K562 (cell line): ENCODE results near the gene RNF103. TPM values are rescaled to one million over a fixed set of nuclear protein-coding genes. Genes with fewer than 3 reads are reported as not detected.

ENCODE experiments used
- ATAC-seq: fragments of 200-7000 bp; cut with Tn5 transposase; 3 replicates; pipeline ENCODE4 v1.9.1; 2020; ENCODE audit warnings: moderate library complexity
- Bru-seq: library from RNA; stranded (reverse); fragments of 400-500 nt; gene quantifications from one replicate; lab custom pipeline; 2021; lab: Mats Ljungman, UMichigan
- BruChase-seq, 2 experiments: library from RNA; stranded (reverse); fragments of 400-500 nt; gene quantifications; one replicate each; lab custom pipeline; 2021; lab: Mats Ljungman, UMichigan
- BruUV-seq: library from RNA; stranded (reverse); fragments of 400-500 nt; replicated peaks from 2 replicates; lab custom pipeline; 2021; lab: Mats Ljungman, UMichigan
- CTCF ChIA-PET: fragments of 300-600 bp; formaldehyde crosslinking; extraction: SDS; loops from one replicate; lab custom pipeline; 2021; ENCODE audit warnings: low intra/inter-chr PET ratio; lab: Yijun Ruan, JAX
- POLR2A ChIA-PET: fragments of 300-600, 350-650 bp; sonication (Branson Sonifier 250); formaldehyde crosslinking; extraction: SDS; loops from one replicate; lab custom pipeline; 2021; ENCODE audit warnings: antibody characterized with exemption, inconsistent platforms; lab: Yijun Ruan, JAX
- DNase-seq, 4 experiments: peaks; one replicate each; pipeline versions ENCODE4 v3.0.0 to v3.0.0-alpha.2; 2011 to 2018; ENCODE audit warnings: low spot score in 3 of 4, mixed read lengths in 3 of 4; ENCODE audit errors: extremely low read depth in 1 of 4
- FAIRE-seq: peaks from 2 replicates; lab custom pipeline; 2011; peaks lifted over from hg19 to GRCh38; lab: Jason Lieb, UNC
- H2AFZ ChIP-seq: 2 replicates; pipeline ENCODE4 v1.6.0; 2011; ENCODE audit warnings: low read depth, low read length, control low read depth, inconsistent platforms
- H3K27ac ChIP-seq: fragments of 200-600 bp; 3 replicates; pipeline ENCODE4 v1.8.0; 2011; ENCODE audit warnings: low read depth, mild to moderate bottlenecking, control low read depth, inconsistent platforms, low read length, moderate library complexity, mixed read lengths; ENCODE audit errors: extremely low read depth
- H3K27me3 ChIP-seq, 2 experiments: fragments of 300-600 bp in 1 of 2; 2 replicates in 1 of 2; 3 replicates in 1 of 2; pipeline versions ENCODE4 v1.6.0 to v1.8.0; 2011; ENCODE audit warnings: inconsistent platforms in 2 of 2, low read length in 2 of 2, mild to moderate bottlenecking in 1 of 2, mixed read lengths in 1 of 2, moderate library complexity in 1 of 2; ENCODE audit not compliant: control insufficient read depth in 2 of 2, insufficient read depth in 2 of 2
- H3K36me3 ChIP-seq: fragments of 300-600 bp; 3 replicates; pipeline ENCODE4 v1.8.0; 2011; ENCODE audit warnings: mild to moderate bottlenecking, low read length, inconsistent platforms; ENCODE audit not compliant: control insufficient read depth, insufficient read depth
- H3K4me1 ChIP-seq, 2 experiments: fragments of 200-600 bp in 1 of 2; replicated peaks in 1 of 2; 2 replicates in 1 of 2; 3 replicates in 1 of 2; pipeline versions ENCODE4 v1.5.1 to v1.8.0; 2011; ENCODE audit warnings: inconsistent platforms in 2 of 2, low read length in 2 of 2, mild to moderate bottlenecking in 1 of 2, mixed read lengths in 1 of 2, moderate library complexity in 1 of 2; ENCODE audit not compliant: control insufficient read depth in 2 of 2, insufficient read depth in 2 of 2
- H3K4me2 ChIP-seq: 2 replicates; pipeline ENCODE4 v1.6.1; 2011; ENCODE audit warnings: low read length, control low read depth, inconsistent platforms, mixed read lengths; ENCODE audit not compliant: insufficient read depth
- H3K4me3 ChIP-seq: fragments of 200-600 bp; sonication (generic), shearing (Covaris generic); 2 replicates; pipeline ENCODE4 v1.5.1; 2016; ENCODE audit warnings: control low read depth, inconsistent platforms
- H3K79me2 ChIP-seq: fragments of 200-600 bp; 3 replicates; pipeline ENCODE4 v1.8.0; 2011; ENCODE audit warnings: low read length, inconsistent platforms; ENCODE audit not compliant: control insufficient read depth, insufficient read depth
- H3K9ac ChIP-seq, 2 experiments: 2 replicates each; pipeline versions ENCODE4 v1.6.0 to v1.6.1; 2011; ENCODE audit warnings: low read depth in 2 of 2, low read length in 2 of 2, control low read depth in 1 of 2, inconsistent platforms in 1 of 2, mild to moderate bottlenecking in 1 of 2, mixed read lengths in 1 of 2; ENCODE audit not compliant: insufficient read depth in 1 of 2
- H3K9me1 ChIP-seq: one replicate; pipeline ENCODE4 v1.6.0; 2011; ENCODE audit warnings: inconsistent platforms, mild to moderate bottlenecking, low read length, moderate library complexity; ENCODE audit not compliant: control insufficient read depth, insufficient read depth
- H3K9me3 ChIP-seq: replicated peaks from 2 replicates; pipeline ENCODE4 v1.5.1; 2011; ENCODE audit warnings: low read depth, low read length, inconsistent platforms; ENCODE audit not compliant: control insufficient read depth, insufficient read depth
- H4K20me1 ChIP-seq: replicated peaks from 2 replicates; pipeline ENCODE4 v1.6.1; 2011; ENCODE audit warnings: low read length, inconsistent platforms, mixed read lengths; ENCODE audit not compliant: control insufficient read depth, insufficient read depth
- CREB1 ChIP-seq, 2 experiments: sonication (generic) in 1 of 2; formaldehyde crosslinking in 1 of 2; IDR thresholded peaks; 2 replicates each; pipeline versions ENCODE4 v1.6.1 to v1.8.0; 2012 to 2022; ENCODE audit warnings: inconsistent platforms in 1 of 2, mild to moderate bottlenecking in 1 of 2, missing genetic modification reagents in 1 of 2, moderate library complexity in 1 of 2
- MYC ChIP-seq, 2 experiments: fragments of 250-450 bp in 1 of 2; sonication (Bioruptor Pico) in 1 of 2; IDR thresholded peaks; 2 replicates each; pipeline versions ENCODE4 v1.5.1 to v1.6.1; 2012 to 2021; ENCODE audit warnings: low read depth in 2 of 2, borderline replicate concordance in 1 of 2, improper control_type of control experiment in 1 of 2, low read length in 1 of 2, mild to moderate bottlenecking in 1 of 2, moderate library complexity in 1 of 2
- PCBP1 ChIP-seq: fragments of 200-400 bp; formaldehyde crosslinking; IDR thresholded peaks from 2 replicates; pipeline ENCODE4 v1.6.1; 2018; ENCODE audit warnings: mild to moderate bottlenecking, low read depth, low read length; ENCODE audit not compliant: poor library complexity, severe bottlenecking
- PML ChIP-seq: IDR thresholded peaks from 2 replicates; pipeline ENCODE4 v1.6.1; 2012; ENCODE audit warnings: low read length, inconsistent platforms
- POLR2H ChIP-seq: IDR thresholded peaks from 2 replicates; pipeline ENCODE4 v1.6.1; 2016; ENCODE audit warnings: missing genetic modification characterization, low read depth, mild to moderate bottlenecking, control low read depth, missing compliant biosample characterization, moderate library complexity
- ZBTB17 ChIP-seq: fragments of 450-650 bp; formaldehyde crosslinking; IDR thresholded peaks from 2 replicates; pipeline ENCODE4 v1.4.0; 2020; ENCODE audit warnings: mild to moderate bottlenecking
- ZNF184 ChIP-seq: sonication (generic); formaldehyde crosslinking; IDR thresholded peaks from 2 replicates; pipeline ENCODE4 v1.5.0; 2020; ENCODE audit warnings: missing genetic modification reagents
- ZNF197 ChIP-seq: fragments of 200-800 bp; sonication (Bioruptor generic); IDR thresholded peaks from 2 replicates; pipeline ENCODE4 v1.6.1; 2016; ENCODE audit warnings: low read depth, missing genetic modification characterization, missing compliant biosample characterization
- WGBS: fragments of 100-300 bp; shearing (Covaris generic); methylation state at CpG from one replicate; pipeline ENCODE4 v1.1.6; 2016; ENCODE audit warnings: low coverage, mixed read lengths; ENCODE audit not compliant: insufficient coverage; ENCODE audit errors: missing lambda C conversion rate; 5-methylcytosine and 5-hydroxymethylcytosine counted together
- in situ Hi-C: fragments of 300-500 bp; cut with MboI; formaldehyde crosslinking; loops from 4 replicates; pipeline ENCODE4 v1.15.0; 2018; ENCODE audit warnings: inconsistent platforms, mixed read lengths
- intact Hi-C: fragments of 100-400 bp; cut with micrococcal nuclease; formaldehyde crosslinking; loops from 2 replicates; pipeline ENCODE4 v1.14.2; 2022
- long read RNA-seq, 3 experiments: library from polyadenylated mRNA in 2 of 3; library from RNA in 1 of 3; unstranded in 2 of 3; stranded (forward) in 1 of 3; transcript quantifications; one replicate each; pipeline ENCODE4 v2.0.0, GENCODE V29; 2019 to 2022
- polyA minus RNA-seq, 3 experiments: library from RNA; depleted of rRNA, polyadenylated mRNA; stranded (reverse); fragments of >200 nt; gene quantifications; 2 replicates each; pipeline ENCODE4 v1.2.3, GENCODE V29; 2011
- polyA plus RNA-seq, 8 experiments: library from polyadenylated mRNA; depleted of rRNA in 4 of 8; stranded (reverse) in 5 of 8; unstranded in 3 of 8; fragments of >200 nt; fragmentation: Nextera tagmentation in 2 of 8; fragmentation: Illumina TruSeq in 1 of 8; extraction: Ambion mirVana in 2 of 8; extraction: Trizol in 1 of 8; gene quantifications; 2 replicates each; pipeline versions ENCODE4 v1.2.1 to v1.2.3, GENCODE V29; 2011 to 2014; ENCODE audit warnings: inconsistent platforms in 1 of 8, missing spikeins in 1 of 8
- total RNA-seq, 7 experiments: library from RNA; depleted of rRNA in 6 of 7; stranded (reverse); fragments of >200 nt in 6 of 7; fragmentation: Illumina TruSeq in 2 of 7; extraction: Trizol in 2 of 7; gene quantifications; 2 replicates each; pipeline versions ENCODE4 v1.2.1 to v1.2.3, GENCODE V29; 2011 to 2021; ENCODE audit warnings: low replicate concordance in 1 of 7
- TF ChIP-seq, protein P1 (sequence below): sonication (generic); formaldehyde crosslinking; IDR thresholded peaks from 2 replicates; pipeline ENCODE4 v1.9.0; 2022; ENCODE audit warnings: mild to moderate bottlenecking, missing genetic modification reagents
- TF ChIP-seq, protein P2 (sequence below): sonication (generic); formaldehyde crosslinking; IDR thresholded peaks from 2 replicates; pipeline ENCODE4 v1.8.0; 2022; ENCODE audit warnings: mild to moderate bottlenecking, low read depth, missing genetic modification reagents

The RNF103 gene, protein sequence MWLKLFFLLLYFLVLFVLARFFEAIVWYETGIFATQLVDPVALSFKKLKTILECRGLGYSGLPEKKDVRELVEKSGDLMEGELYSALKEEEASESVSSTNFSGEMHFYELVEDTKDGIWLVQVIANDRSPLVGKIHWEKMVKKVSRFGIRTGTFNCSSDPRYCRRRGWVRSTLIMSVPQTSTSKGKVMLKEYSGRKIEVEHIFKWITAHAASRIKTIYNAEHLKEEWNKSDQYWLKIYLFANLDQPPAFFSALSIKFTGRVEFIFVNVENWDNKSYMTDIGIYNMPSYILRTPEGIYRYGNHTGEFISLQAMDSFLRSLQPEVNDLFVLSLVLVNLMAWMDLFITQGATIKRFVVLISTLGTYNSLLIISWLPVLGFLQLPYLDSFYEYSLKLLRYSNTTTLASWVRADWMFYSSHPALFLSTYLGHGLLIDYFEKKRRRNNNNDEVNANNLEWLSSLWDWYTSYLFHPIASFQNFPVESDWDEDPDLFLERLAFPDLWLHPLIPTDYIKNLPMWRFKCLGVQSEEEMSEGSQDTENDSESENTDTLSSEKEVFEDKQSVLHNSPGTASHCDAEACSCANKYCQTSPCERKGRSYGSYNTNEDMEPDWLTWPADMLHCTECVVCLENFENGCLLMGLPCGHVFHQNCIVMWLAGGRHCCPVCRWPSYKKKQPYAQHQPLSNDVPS
- 8.8 and 28.5 TPM in 2 replicates for total RNA-seq (2011; cell fraction: chromatin; rRNA removed; ENCODE audit: low replicate concordance)
- 7.7 and 10.9 TPM in 2 replicates for total RNA-seq (2011; cell fraction: nucleolus; rRNA removed)
- 17.7 and 26.7 TPM in 2 replicates for total RNA-seq (2011; cell fraction: nucleoplasm; rRNA removed)
- total RNA-seq (2014; rRNA removed) (3.1 and 3.9 TPM in 2 replicates), total RNA-seq (2014; rRNA removed; fragmentation: Illumina TruSeq; extraction: Trizol) (4.7 and 5.6 TPM in 2 replicates), total RNA-seq (2015; rRNA removed; fragmentation: Illumina TruSeq; extraction: Trizol) (4.0 and 4.1 TPM in 2 replicates), total RNA-seq (2021) (5.7 and 6.8 TPM in 2 replicates), polyA plus RNA-seq (2011; rRNA removed) (3.0 and 5.7 TPM in 2 replicates), polyA plus RNA-seq (2014; fragmentation: Illumina TruSeq; extraction: Trizol) (5.2 and 5.7 TPM in 2 replicates), polyA plus RNA-seq (2014; fragmentation: Nextera tagmentation; extraction: Ambion mirVana) (1 to 10 TPM; 1.2 to 1.4 TPM), polyA plus RNA-seq (2014; rRNA removed) (3.3 and 4.6 TPM in 2 replicates), polyA minus RNA-seq (2011; rRNA and poly(A)+ RNA removed) (8.0 and 10.5 TPM in 2 replicates), Bru-seq, nascent RNA (percentile 69 among the genes with signal in this experiment), BruChase-seq, experiment 1, labeled RNA remaining after a 2-hour chase (percentile 89 among the genes with signal in this experiment), BruChase-seq, experiment 2, labeled RNA remaining after a 6-hour chase (percentile 88 among the genes with signal in this experiment)
- 2.0 and 2.1 TPM in 2 replicates for polyA plus RNA-seq (2011; cell fraction: cytosol; rRNA removed)
- polyA plus RNA-seq (2011; cell fraction: nucleus; rRNA removed), result 4.6 and 5.2 TPM in 2 replicates
- 3.8 and 6.1 TPM in 2 replicates for polyA plus RNA-seq (2012)
- polyA minus RNA-seq (2011; cell fraction: cytosol; rRNA and poly(A)+ RNA removed), result 1.4 and 3.1 TPM in 2 replicates
- polyA minus RNA-seq (2011; cell fraction: nucleus; rRNA and poly(A)+ RNA removed), result 11.6 and 13.6 TPM in 2 replicates
- long read RNA-seq, experiment 1, transcript RNF103-201 (4 exons, 3,477 nt), result major isoform, 23 of 27 reads
- long read RNA-seq, experiment 1, partial matches to known transcripts, result 0 of 27 reads
- long read RNA-seq, experiment 1, other reads (novel, unspliced or antisense), result 4 of 27 reads
- long read RNA-seq, experiment 2, partial matches to known transcripts, result 0 of 1 reads
- long read RNA-seq, experiment 2, other reads (novel, unspliced or antisense), result 1 of 1 reads
- long read RNA-seq, experiment 3, partial matches to known transcripts, result 0 of 1 reads
- long read RNA-seq, experiment 3, other reads (novel, unspliced or antisense), result 1 of 1 reads

DNA sequence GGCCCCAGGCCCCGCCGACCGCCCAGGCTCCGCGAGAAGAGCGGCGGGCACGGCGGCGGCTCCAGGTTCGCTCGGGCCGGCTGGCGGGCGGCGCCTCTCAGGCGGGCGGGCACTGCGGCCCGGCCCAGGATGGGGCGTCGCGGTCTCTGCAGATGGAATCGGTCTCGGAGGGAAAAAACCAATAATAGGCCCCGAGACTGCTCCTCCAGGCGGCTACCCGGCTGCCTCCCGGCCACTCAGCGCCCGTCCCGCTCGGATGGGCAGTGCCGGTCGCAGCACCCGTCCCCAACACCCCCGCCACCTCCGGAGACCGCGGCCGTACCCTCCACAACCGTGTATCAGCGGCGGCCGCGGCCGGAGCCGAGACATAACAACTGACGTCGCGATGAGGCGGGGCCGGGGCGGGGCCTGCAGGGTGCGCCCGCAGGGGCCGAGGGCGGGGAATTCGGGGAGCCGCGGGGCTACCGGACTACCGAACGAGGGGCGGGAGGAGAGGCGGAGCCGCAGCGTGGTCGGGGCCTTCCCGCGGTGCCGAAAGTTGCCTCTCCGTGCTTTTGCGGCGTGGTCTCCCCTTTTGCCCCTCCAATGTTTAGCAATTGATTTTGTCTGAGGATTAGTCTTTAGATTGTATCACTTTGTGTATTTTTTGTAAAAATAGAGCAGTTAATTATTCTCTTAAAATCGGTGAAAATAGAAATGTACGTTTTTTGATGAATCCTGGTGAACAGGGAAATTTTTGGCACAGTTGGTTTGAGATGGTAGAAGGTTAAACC lies at the start of gene RNF103:
TSS of gene RNF103 (minus strand) at position 372 of the 773 bp plus-strand sequence. CDS start 979 bp downstream, outside the sequence.
- H3K9me3 ChIP-seq, result no peaks in the 10 kb centered on the region
- H3K4me2 ChIP-seq, result peak within 1 kb of the TSS; percentile 91
- H3K27ac ChIP-seq, result peak within 1 kb of the TSS; percentile 85
- ChIA-PET CTCF (interaction anchor here (0.6 kb wide), 1 partner anchor 146 kb away, joined by 3 read pairs; no protein-coding TSS in a partner anchor), POLR2A (no interaction called here)
- intact Hi-C loops (loop anchor here (5.0 kb wide), 2 partner anchors 56 to 181 kb away; partner anchors contain the start of gene KDM3A), in situ Hi-C loops (no loop called here)
- H3K36me3 ChIP-seq, result peaks cover 5% of the 10 kb centered on the region; the same call in 1 of the 3 replicates
- peak within 1 kb of the TSS; percentile 73 to 95 for H3K9ac ChIP-seq
- H3K9me1 ChIP-seq, result no peaks in the 10 kb centered on the region
- H3K4me1 ChIP-seq, result peaks cover 4 to 13% of the 10 kb centered on the region in 2 experiments; a peak in 4 of 5 replicates
- peak within 1 kb of the TSS; percentile 97 for H2AFZ ChIP-seq
- no peaks in the 10 kb centered on the region for H3K27me3 ChIP-seq
- WGBS, result under 1% methylated on average over 63 of the region's 77 CpGs
- no TSS peak for BruUV-seq
- peak within 1 kb of the TSS; percentile 61 for H3K4me3 ChIP-seq
- DNase-seq (peak; percentile 91 to 94 (median 91)), FAIRE-seq (no peak), ATAC-seq (peak; percentile 94)
- peaks cover 6% of the 10 kb centered on the region; the same call in 1 of the 2 replicates for H4K20me1 ChIP-seq
- H3K79me2 ChIP-seq, result peaks cover 28% of the 10 kb centered on the region
- TF ChIP-seq ZNF184 (CRISPR knock-in tag) (no peak), ZNF197 (no peak), POLR2H (tag) (peak; percentile 61), PML (peak; percentile 66; the same call in 1 of the 2 replicates), PCBP1 (no peak), CREB1 (IDR thresholded peaks at IDR 0.05) (peak; percentile 71), CREB1 (CRISPR knock-in tag; IDR thresholded peaks at IDR 0.05) (peak; percentile 75), MYC (IDR thresholded peaks at IDR 0.05; ENCODE audit: low read depth, low read length) (peak; percentile 64; the same call in 1 of the 2 replicates), MYC (CRISPR knock-in tag; IDR thresholded peaks at IDR 0.05; ENCODE audit: borderline replicate concordance, low read depth) (no peak), ZBTB17 (CRISPR knock-in tag) (peak; percentile 60; the same call in 1 of the 2 replicates)
- TF ChIP-seq, protein P1, sequence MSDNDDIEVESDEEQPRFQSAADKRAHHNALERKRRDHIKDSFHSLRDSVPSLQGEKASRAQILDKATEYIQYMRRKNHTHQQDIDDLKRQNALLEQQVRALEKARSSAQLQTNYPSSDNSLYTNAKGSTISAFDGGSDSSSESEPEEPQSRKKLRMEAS (CRISPR knock-in tag), result peak; percentile 76
- TF ChIP-seq, protein P2, sequence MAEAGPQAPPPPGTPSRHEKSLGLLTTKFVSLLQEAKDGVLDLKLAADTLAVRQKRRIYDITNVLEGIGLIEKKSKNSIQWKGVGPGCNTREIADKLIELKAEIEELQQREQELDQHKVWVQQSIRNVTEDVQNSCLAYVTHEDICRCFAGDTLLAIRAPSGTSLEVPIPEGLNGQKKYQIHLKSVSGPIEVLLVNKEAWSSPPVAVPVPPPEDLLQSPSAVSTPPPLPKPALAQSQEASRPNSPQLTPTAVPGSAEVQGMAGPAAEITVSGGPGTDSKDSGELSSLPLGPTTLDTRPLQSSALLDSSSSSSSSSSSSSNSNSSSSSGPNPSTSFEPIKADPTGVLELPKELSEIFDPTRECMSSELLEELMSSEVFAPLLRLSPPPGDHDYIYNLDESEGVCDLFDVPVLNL (CRISPR knock-in tag), result no peak
